B cell (primary cell): ENCODE results near the gene PI3. TPM values are rescaled to one million over a fixed set of nuclear protein-coding genes. Genes with fewer than 3 reads are reported as not detected.

Source experiments
- ATAC-seq: fragments of 200-7000 bp; cut with Tn5 transposase; one replicate; pipeline ENCODE4 v1.10.0; 2021; ENCODE audit warnings: low read depth, mild to moderate bottlenecking, moderate number of reproducible peaks, moderate library complexity
- CTCF ChIA-PET: fragments of 350-600 bp; sonication (Branson Sonifier 250); formaldehyde crosslinking; loops from one replicate; lab custom pipeline; 2021; ENCODE audit warnings: antibody characterized with exemption, inconsistent platforms; lab: Charles Lee
- POLR2A ChIA-PET: fragments of 350-600 bp; sonication (Branson Sonifier 250); formaldehyde crosslinking; loops from one replicate; lab custom pipeline; 2021; ENCODE audit warnings: antibody characterized with exemption; lab: Charles Lee
- DNase-seq: peaks from one replicate; pipeline ENCODE4 v3.0.0; 2013
- H2AFZ ChIP-seq: 2 replicates; pipeline ENCODE4 v1.6.1; 2012; ENCODE audit warnings: mild to moderate bottlenecking, low read depth, low read length; ENCODE audit not compliant: insufficient read depth, poor library complexity, severe bottlenecking
- H3K27ac ChIP-seq, 2 donors: 1 replicate in 1 of 2; 2 replicates in 1 of 2; pipeline ENCODE4 v1.5.1; 2012 to 2013; ENCODE audit warnings: low read length in 2 of 2, mild to moderate bottlenecking in 2 of 2, moderate library complexity in 1 of 2
- H3K27me3 ChIP-seq, 4 experiments: fragments of 200-600 bp in 1 of 4; sonication (generic) in 1 of 4; replicated peaks in 1 of 4; 1 replicate in 2 of 4; 2 replicates in 2 of 4; pipeline versions ENCODE4 v1.6.1 to v1.7.0; 2013 to 2016; ENCODE audit warnings: low read length in 3 of 4, mild to moderate bottlenecking in 2 of 4, mixed read lengths in 1 of 4, moderate library complexity in 1 of 4; ENCODE audit not compliant: insufficient read depth in 4 of 4, control insufficient read depth in 3 of 4; ENCODE audit errors: control extremely low read depth in 1 of 4
- H3K36me3 ChIP-seq, 2 experiments: replicated peaks in 1 of 2; 1 replicate in 1 of 2; 2 replicates in 1 of 2; pipeline versions ENCODE4 v1.6.1 to v1.7.1; 2013; ENCODE audit warnings: low read length in 1 of 2; ENCODE audit not compliant: insufficient read depth in 2 of 2, control insufficient read depth in 1 of 2; ENCODE audit errors: control extremely low read depth in 1 of 2, extremely low read depth in 1 of 2
- H3K4me1 ChIP-seq, 2 donors: fragments of 200-600 bp in 1 of 2; sonication (generic) in 1 of 2; 1 replicate in 1 of 2; 2 replicates in 1 of 2; pipeline versions ENCODE4 v1.5.1 to v1.6.1; 2013 to 2017; ENCODE audit warnings: low read length in 2 of 2; ENCODE audit not compliant: control insufficient read depth in 2 of 2, insufficient read depth in 2 of 2
- H3K4me2 ChIP-seq: replicated peaks from 2 replicates; pipeline ENCODE3; 2012; ENCODE audit warnings: mild to moderate bottlenecking, low read depth, low read length; ENCODE audit not compliant: poor library complexity, severe bottlenecking
- H3K4me3 ChIP-seq, 5 experiments: fragments of 200-600 bp in 1 of 5; sonication (generic) in 1 of 5; 1 replicate in 3 of 5; 2 replicates in 2 of 5; pipeline versions ENCODE4 v1.5.1 to v1.7.0; 2011 to 2016; ENCODE audit warnings: low read length in 4 of 5, mild to moderate bottlenecking in 4 of 5, low read depth in 2 of 5, control low read depth in 1 of 5, moderate library complexity in 1 of 5; ENCODE audit not compliant: insufficient read depth in 1 of 5; ENCODE audit errors: control extremely low read depth in 1 of 5, extremely low read depth in 1 of 5
- H3K79me2 ChIP-seq: fragments of 200-600 bp; sonication (generic); one replicate; pipeline ENCODE4 v1.6.0; 2016; ENCODE audit warnings: low read length; ENCODE audit not compliant: control insufficient read depth, insufficient read depth
- H3K9ac ChIP-seq: fragments of 200-600 bp; sonication (generic); 2 replicates; pipeline ENCODE4 v1.6.1; 2017; ENCODE audit warnings: mild to moderate bottlenecking, low read length, moderate library complexity
- H3K9me3 ChIP-seq, 3 donors: one replicate each; pipeline versions ENCODE4 v1.6.1 to v1.7.1; 2013; ENCODE audit warnings: low read length in 2 of 3; ENCODE audit not compliant: control insufficient read depth in 2 of 3, insufficient read depth in 1 of 3; ENCODE audit errors: control extremely low read depth in 1 of 3
- H4K20me1 ChIP-seq: 2 replicates; pipeline ENCODE4 v1.6.0; 2012; ENCODE audit warnings: mild to moderate bottlenecking, low read length; ENCODE audit not compliant: insufficient read depth, control insufficient read depth, poor library complexity, severe bottlenecking
- H3K27ac Mint-ChIP-seq: one replicate; pipeline ENCODE4 v1.8.0; 2021; ENCODE audit warnings: mixed read lengths
- H3K27me3 Mint-ChIP-seq: one replicate; pipeline ENCODE4 v1.8.0; 2021; ENCODE audit warnings: mixed read lengths
- H3K4me1 Mint-ChIP-seq: one replicate; pipeline ENCODE4 v1.8.0; 2021; ENCODE audit warnings: mixed read lengths
- H3K4me3 Mint-ChIP-seq: one replicate; pipeline ENCODE4 v1.8.0; 2021; ENCODE audit warnings: mixed read lengths
- H3K9me3 Mint-ChIP-seq: one replicate; pipeline ENCODE4 v1.8.0; 2022; ENCODE audit warnings: mixed read lengths; ENCODE audit not compliant: insufficient read depth
- CTCF ChIP-seq: fragments of 200-600 bp; IDR thresholded peaks from one replicate; pipeline ENCODE4 v1.8.0; 2022; ENCODE audit warnings: antibody characterized with exemption, mild to moderate bottlenecking
- EZH2 ChIP-seq: IDR thresholded peaks from 2 replicates; pipeline ENCODE4 v1.6.1; 2012; ENCODE audit warnings: borderline replicate concordance, low read depth, mild to moderate bottlenecking, moderate library complexity, low read length; ENCODE audit not compliant: insufficient read depth, poor library complexity, severe bottlenecking
- WGBS: methylation state at CpG from one replicate; pipeline ENCODE4 v1.1.5; 2013; ENCODE audit warnings: missing lambda C conversion rate; ENCODE audit not compliant: insufficient coverage; 5-methylcytosine and 5-hydroxymethylcytosine counted together
- intact Hi-C: fragments of 100-400 bp; cut with micrococcal nuclease; formaldehyde crosslinking; loops from one replicate; pipeline ENCODE4 v1.10.0; 2022
- polyA plus RNA-seq: library from polyadenylated mRNA; depleted of rRNA; stranded (reverse); fragments of >200 nt; gene quantifications from 2 replicates; pipeline ENCODE4 v1.2.3, GENCODE V29; 2012
- total RNA-seq, 2 donors: library from RNA; stranded (reverse); fragments of 120-200 nt in 1 of 2; gene quantifications; 1 replicate in 1 of 2; 2 replicates in 1 of 2; pipeline versions ENCODE4 v1.2.3 to v1.2.4, GENCODE V29; 2013 to 2022

PI3 gene
- total and polyA plus RNA-seq, 2 donors (not counting 1 experiment from before 2014, with no cell fraction given), result 0.24 TPM; not detected in 1

- Histone ChIP-seq H3K9me3 (no peaks in the 10 kb centered on the region), H2AFZ (no peak overlapping the region), H3K27ac (no peak overlapping the region), H4K20me1 (no peaks in the 10 kb centered on the region), H3K4me2 (no peak overlapping the region), H3K9ac (no peak overlapping the region), H3K4me1 (no peaks in the 10 kb centered on the region), H3K36me3 (no peaks in the 10 kb centered on the region), H3K4me3 (no peak overlapping the region), H3K79me2 (no peaks in the 10 kb centered on the region), H3K27me3 (peaks cover 0 to 11% (median 0%) of the 10 kb centered on the region in 4 experiments)
- Mint-ChIP-seq H3K4me1 (no peaks in the 10 kb centered on the region), H3K9me3 (no peaks in the 10 kb centered on the region), H3K27me3 (peaks cover 10% of the 10 kb centered on the region), H3K4me3 (no peak overlapping the region), H3K27ac (no peak overlapping the region)
- no peak for TF ChIP-seq EZH2
- TF ChIP-seq CTCF, result no peak
- DNase-seq, result no peak
- POLR2A ChIA-PET, result no interaction called here
- CTCF ChIA-PET, result no interaction called here
- intact Hi-C loops, result no loop called here
- no CpG with 5 or more reads among the region's 2 CpGs for WGBS
- ATAC-seq, result no peak
These were observed 8.4 kb downstream of the PI3 start for GRCh38 chr20:45183084-45183483.

- Mint-ChIP-seq H3K4me1 (no peaks in the 10 kb centered on the region), H3K9me3 (no peaks in the 10 kb centered on the region), H3K27ac (no peak overlapping the region), H3K27me3 (peaks cover 23% of the 10 kb centered on the region), H3K4me3 (no peak overlapping the region)
- Histone ChIP-seq H3K36me3 (no peaks in the 10 kb centered on the region), H2AFZ (no peak overlapping the region), H3K27ac (no peak overlapping the region), H3K4me2 (no peak overlapping the region), H4K20me1 (no peaks in the 10 kb centered on the region), H3K9me3 (no peaks in the 10 kb centered on the region), H3K79me2 (no peaks in the 10 kb centered on the region), H3K4me3 (no peak overlapping the region), H3K4me1 (no peaks in the 10 kb centered on the region), H3K27me3 (peaks cover 0 to 7% (median 0%) of the 10 kb centered on the region in 4 experiments), H3K9ac (no peak overlapping the region)
- DNase-seq (no peak), ATAC-seq (no peak)
- no peak for TF ChIP-seq EZH2
- no peak for TF ChIP-seq CTCF
- ChIA-PET POLR2A (no interaction called here), CTCF (interaction anchor here (1.9 kb wide), 1 partner anchor 15 kb away, joined by 4 read pairs; no protein-coding TSS in a partner anchor)
- WGBS, result 68% methylated on average over 2 of the region's 2 CpGs
- intact Hi-C loops, result no loop called here
These were observed 13.0 kb downstream of the PI3 start for GRCh38 chr20:45187693-45188092.
